Fibroblast of gingiva (primary cell): ENCODE results near the gene TNNC1.

Experiments used
- DNase-seq: peaks from one replicate; pipeline ENCODE4 v3.0.0-alpha.2; 2011; ENCODE audit warnings: low read depth

The TNNC1 gene

GRCh38 chr3:52483577-52484381, 29.9 kb upstream of the TNNC1 start:
- DNase-seq = peak; percentile 72

- DNase-seq = no peak
Measured at GRCh38 chr3:52483081-52483480, 29.2 kb upstream of the TNNC1 start.

- DNase-seq = no peak
Measured at GRCh38 chr3:52481819-52482521, 28.1 kb upstream of the TNNC1 start.

GRCh38 chr3:52480768-52481715, 27.2 kb upstream of the TNNC1 start:
- no peak for DNase-seq

- DNase-seq = no peak
Measured at GRCh38 chr3:52479877-52480575, 26.2 kb upstream of the TNNC1 start.

- no peak for DNase-seq
Measured at GRCh38 chr3:52479037-52479876, 25.4 kb upstream of the TNNC1 start.

- DNase-seq = no peak
Measured at GRCh38 chr3:52477796-52478095, 23.9 kb upstream of the TNNC1 start.

- DNase-seq = no peak
Measured at GRCh38 chr3:52477076-52477795, 23.4 kb upstream of the TNNC1 start.

- no peak for DNase-seq
Measured at GRCh38 chr3:52473026-52473425, 19.2 kb upstream of the TNNC1 start.

- DNase-seq = no peak
Measured at GRCh38 chr3:52472239-52473000, 18.6 kb upstream of the TNNC1 start.

- DNase-seq = peak; percentile 29
Measured at GRCh38 chr3:52471371-52472238, 17.8 kb upstream of the TNNC1 start.

GRCh38 chr3:52470920-52471319, 17.1 kb upstream of the TNNC1 start:
- no peak for DNase-seq

GRCh38 chr3:52469001-52469400, 15.2 kb upstream of the TNNC1 start:
- DNase-seq = no peak

- peak; percentile 59 for DNase-seq
Measured at GRCh38 chr3:52468336-52468735, 14.5 kb upstream of the TNNC1 start.

GRCh38 chr3:52463416-52463815, 9.6 kb upstream of the TNNC1 start:
- no peak for DNase-seq

GRCh38 chr3:52461874-52462273, 8.0 kb upstream of the TNNC1 start:
- peak; percentile 50 for DNase-seq

- no peak for DNase-seq
Measured at GRCh38 chr3:52458770-52459545, 5.1 kb upstream of the TNNC1 start.
